VCaP (cell line): ENCODE results near the gene ITGA11.

Source experiments
- H3K27ac ChIP-seq: fragments of 450-650 bp; 2 replicates; pipeline ENCODE4 v1.5.1; 2017
- TF ChIP-seq, protein P1 (sequence below): fragments of 450-650 bp; conservative IDR thresholded peaks from 2 replicates; pipeline ENCODE4 v1.5.1; 2017; ENCODE audit warnings: mild to moderate bottlenecking, moderate library complexity

ITGA11 gene

DNA sequence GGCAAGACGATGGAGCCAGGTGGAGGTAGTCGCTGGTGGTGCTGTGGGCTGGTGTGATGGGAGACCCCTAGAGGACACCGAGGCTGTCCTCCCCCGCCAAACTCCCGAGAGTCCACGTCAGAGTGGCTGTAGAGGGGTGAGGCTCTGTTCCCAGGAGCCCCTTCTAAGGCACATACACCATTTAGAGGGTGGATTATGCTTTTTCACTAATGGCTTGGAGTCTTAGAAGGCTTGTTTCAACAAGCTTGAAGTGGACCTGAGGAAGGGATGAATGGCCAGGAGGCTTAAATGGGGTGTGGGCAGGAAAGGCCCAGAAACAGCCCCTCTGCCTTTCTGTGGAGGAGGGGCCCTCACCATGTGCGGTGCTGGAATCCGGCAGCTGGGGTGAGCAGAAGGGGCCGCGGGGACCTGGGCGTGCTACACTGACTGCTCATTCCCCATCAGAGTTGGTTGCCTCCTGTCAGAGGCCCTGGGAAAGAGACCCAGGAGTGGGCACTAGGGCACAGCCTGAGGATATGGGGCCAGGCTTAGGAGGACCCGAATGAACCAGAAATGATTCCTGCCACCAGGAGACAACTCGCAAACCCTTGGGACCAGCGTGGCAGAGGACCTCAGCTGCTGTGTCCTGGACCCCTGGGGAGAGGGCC lies 88.3 kb downstream of the ITGA11 start:
- TF ChIP-seq, protein P1, sequence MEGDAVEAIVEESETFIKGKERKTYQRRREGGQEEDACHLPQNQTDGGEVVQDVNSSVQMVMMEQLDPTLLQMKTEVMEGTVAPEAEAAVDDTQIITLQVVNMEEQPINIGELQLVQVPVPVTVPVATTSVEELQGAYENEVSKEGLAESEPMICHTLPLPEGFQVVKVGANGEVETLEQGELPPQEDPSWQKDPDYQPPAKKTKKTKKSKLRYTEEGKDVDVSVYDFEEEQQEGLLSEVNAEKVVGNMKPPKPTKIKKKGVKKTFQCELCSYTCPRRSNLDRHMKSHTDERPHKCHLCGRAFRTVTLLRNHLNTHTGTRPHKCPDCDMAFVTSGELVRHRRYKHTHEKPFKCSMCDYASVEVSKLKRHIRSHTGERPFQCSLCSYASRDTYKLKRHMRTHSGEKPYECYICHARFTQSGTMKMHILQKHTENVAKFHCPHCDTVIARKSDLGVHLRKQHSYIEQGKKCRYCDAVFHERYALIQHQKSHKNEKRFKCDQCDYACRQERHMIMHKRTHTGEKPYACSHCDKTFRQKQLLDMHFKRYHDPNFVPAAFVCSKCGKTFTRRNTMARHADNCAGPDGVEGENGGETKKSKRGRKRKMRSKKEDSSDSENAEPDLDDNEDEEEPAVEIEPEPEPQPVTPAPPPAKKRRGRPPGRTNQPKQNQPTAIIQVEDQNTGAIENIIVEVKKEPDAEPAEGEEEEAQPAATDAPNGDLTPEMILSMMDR: no peak

DNA sequence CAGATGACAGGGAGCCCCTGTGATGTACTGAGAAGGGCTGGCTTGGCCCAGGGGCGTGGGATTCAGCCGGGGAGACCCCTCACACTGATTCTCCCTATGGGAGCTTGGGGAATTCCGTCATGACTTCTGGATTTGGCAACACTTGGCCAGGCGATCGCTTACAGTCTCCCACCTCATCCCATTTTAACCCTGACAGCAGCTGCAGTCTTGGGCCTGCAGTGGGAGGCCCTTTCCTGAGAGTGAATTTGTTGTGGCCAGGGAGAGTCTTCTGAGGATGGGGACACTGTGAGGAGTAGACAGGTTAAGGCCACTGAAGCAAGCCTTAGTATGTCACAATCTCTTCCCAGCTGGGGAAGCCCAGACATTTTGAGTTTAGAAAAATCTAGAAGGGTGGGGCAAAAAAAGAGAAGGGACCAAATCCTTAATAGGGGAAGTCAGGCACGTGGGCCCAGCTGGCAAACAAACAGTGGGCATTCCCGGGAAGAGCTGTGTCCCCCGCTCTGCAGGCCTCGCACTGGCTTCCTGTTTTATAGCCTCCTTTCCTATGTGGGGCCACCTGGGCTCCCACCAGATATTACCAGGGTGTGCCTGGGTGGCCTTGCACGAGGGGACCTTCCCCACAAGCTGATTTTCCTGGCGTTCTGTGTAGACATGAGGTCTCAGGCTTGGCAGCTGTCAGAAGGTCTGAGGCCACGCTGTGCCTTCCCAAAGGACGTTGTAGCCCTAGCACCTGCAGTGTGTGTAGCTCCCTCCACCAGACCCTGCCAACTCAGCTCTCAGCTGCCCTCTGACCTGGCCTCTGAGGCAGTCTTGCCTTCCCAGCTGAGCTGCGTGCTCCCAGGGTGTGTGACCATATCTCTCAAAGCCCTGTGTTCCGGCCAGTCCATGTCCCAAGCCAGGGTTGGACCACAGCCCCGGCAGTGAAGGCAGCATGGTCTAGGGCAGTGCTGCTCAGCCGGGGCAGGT lies 89.9 kb downstream of the ITGA11 start:
- TF ChIP-seq, protein P1: no peak

More for the DNA sequence above, 88.3 kb downstream of the ITGA11 start:
- H3K27ac ChIP-seq: no peak overlapping the region

GRCh38 chr15:68340726-68341671 lies 91.0 kb downstream of the ITGA11 start:
- TF ChIP-seq, protein P1: no peak

More for the DNA sequence above, 89.9 kb downstream of the ITGA11 start:
- peak overlapping the region; percentile 64 for H3K27ac ChIP-seq

DNA sequence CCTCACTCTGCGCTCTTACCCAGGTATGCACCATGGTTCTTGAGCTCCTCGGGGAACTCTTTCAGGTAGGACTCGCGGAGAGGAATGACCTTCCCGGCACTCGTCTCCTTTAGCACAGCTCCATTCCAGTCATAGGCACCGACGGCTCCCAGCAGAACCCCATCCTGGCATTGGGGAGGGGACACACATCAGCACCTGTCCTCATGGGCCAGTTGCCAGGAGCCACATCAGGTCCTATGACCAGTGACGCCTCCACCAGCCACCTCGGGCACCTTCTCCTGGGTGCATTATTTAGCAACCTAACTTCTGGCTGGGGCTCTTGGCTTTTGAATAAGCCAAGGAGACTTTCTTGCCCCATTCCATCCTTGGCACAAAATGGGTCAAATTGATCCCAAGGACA lies 92.5 kb downstream of the ITGA11 start:
- no peak overlapping the region for H3K27ac ChIP-seq
- TF ChIP-seq, protein P1: no peak

More at GRCh38 chr15:68340726-68341671, 91.0 kb downstream of the ITGA11 start:
- peak overlapping the region; percentile 64 for H3K27ac ChIP-seq

DNA sequence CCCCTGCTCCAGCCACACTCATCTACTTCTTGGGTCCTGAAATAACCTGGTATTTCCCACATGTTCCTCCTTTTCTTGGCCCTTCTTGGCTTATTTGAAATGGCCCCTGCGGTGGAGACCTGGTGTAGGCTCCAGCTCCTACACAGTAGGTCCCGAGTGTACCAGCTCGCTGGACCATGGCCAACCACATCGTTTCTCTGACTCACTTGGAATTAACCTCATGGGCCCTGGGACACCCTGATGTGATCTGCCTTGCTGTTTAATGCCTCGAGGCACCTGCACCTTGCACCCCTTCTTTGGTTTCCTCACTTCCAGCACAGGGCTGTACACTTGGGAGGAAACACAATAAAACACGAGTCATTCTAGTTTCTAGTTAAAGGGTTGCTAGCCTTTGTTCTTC lies 94.1 kb downstream of the ITGA11 start:
- TF ChIP-seq, protein P1: no peak
- H3K27ac ChIP-seq: no peak overlapping the region

- TF ChIP-seq, protein P1: no peak
Observed at GRCh38 chr15:68336516-68336915, 95.4 kb downstream of the ITGA11 start.

More at GRCh38 chr15:68336516-68336915, 95.4 kb downstream of the ITGA11 start:
- no peak overlapping the region for H3K27ac ChIP-seq
